Mesenchymal stem cell (in vitro differentiated cells and primary cell): Measurements from ENCODE around the gene TYROBP.

Source experiments
- DNase-seq: peaks from one replicate; pipeline ENCODE4 v3.0.0-alpha.2; 2013
- H2AFZ ChIP-seq: one replicate; pipeline ENCODE4 v1.6.1; 2013; ENCODE audit warnings: low read depth, mild to moderate bottlenecking, control low read depth, inconsistent platforms, low read length, moderate library complexity
- H2AK5ac ChIP-seq: 2 replicates; pipeline ENCODE4 v1.6.1; 2013; ENCODE audit warnings: low read length, moderate library complexity, mild to moderate bottlenecking, inconsistent platforms; ENCODE audit not compliant: severe bottlenecking
- H2BK120ac ChIP-seq: one replicate; pipeline ENCODE4 v1.6.1; 2013; ENCODE audit warnings: low read depth, mild to moderate bottlenecking, inconsistent platforms, low read length, moderate library complexity
- H2BK12ac ChIP-seq, 2 experiments: one replicate each; pipeline ENCODE4 v1.6.1; 2013; ENCODE audit warnings: inconsistent platforms in 2 of 2, low read length in 2 of 2, mild to moderate bottlenecking in 2 of 2, moderate library complexity in 2 of 2, control low read depth in 1 of 2
- H2BK15ac ChIP-seq: one replicate; pipeline ENCODE4 v1.6.1; 2013; ENCODE audit warnings: mild to moderate bottlenecking, low read depth, inconsistent platforms; ENCODE audit not compliant: poor library complexity, severe bottlenecking
- H2BK5ac ChIP-seq: 2 replicates; pipeline ENCODE4 v1.6.1; 2013; ENCODE audit warnings: low read depth, mild to moderate bottlenecking, low read length, control low read depth, inconsistent platforms; ENCODE audit not compliant: poor library complexity, severe bottlenecking
- H3K14ac ChIP-seq, 2 experiments: one replicate each; pipeline ENCODE4 v1.6.1; 2013; ENCODE audit warnings: inconsistent platforms in 2 of 2, low read length in 2 of 2, control low read depth in 1 of 2, mild to moderate bottlenecking in 1 of 2, moderate library complexity in 1 of 2
- H3K18ac ChIP-seq, 2 experiments: one replicate each; pipeline ENCODE4 v1.6.1; 2013; ENCODE audit warnings: inconsistent platforms in 2 of 2, low read length in 2 of 2, control low read depth in 1 of 2, low read depth in 1 of 2, mild to moderate bottlenecking in 1 of 2
- H3K23ac ChIP-seq, 2 experiments: one replicate each; pipeline ENCODE4 v1.6.1; 2013; ENCODE audit warnings: inconsistent platforms in 2 of 2, low read length in 2 of 2, mild to moderate bottlenecking in 2 of 2, moderate library complexity in 2 of 2, control low read depth in 1 of 2
- H3K27ac ChIP-seq: 2 replicates; pipeline ENCODE4 v1.5.1; 2013; ENCODE audit warnings: mild to moderate bottlenecking, moderate library complexity, low read length, control low read depth, inconsistent platforms; ENCODE audit not compliant: poor library complexity, severe bottlenecking
- H3K27me3 ChIP-seq, 2 experiments: 2 replicates each; pipeline versions ENCODE4 v1.6.1 to v1.7.0; 2013; ENCODE audit warnings: low read length in 2 of 2, mild to moderate bottlenecking in 2 of 2, moderate library complexity in 2 of 2, control low read depth in 1 of 2, inconsistent platforms in 1 of 2; ENCODE audit not compliant: control insufficient read depth in 1 of 2, insufficient read depth in 1 of 2
- H3K36me3 ChIP-seq, 2 experiments: 2 replicates each; pipeline versions ENCODE4 v1.6.1 to v1.7.0; 2013; ENCODE audit warnings: low read length in 2 of 2, control low read depth in 1 of 2, inconsistent platforms in 1 of 2, low read depth in 1 of 2, mild to moderate bottlenecking in 1 of 2; ENCODE audit not compliant: insufficient read depth in 2 of 2, control insufficient read depth in 1 of 2
- H3K4ac ChIP-seq, 2 experiments: one replicate each; pipeline ENCODE4 v1.6.1; 2013; ENCODE audit warnings: inconsistent platforms in 2 of 2, low read length in 2 of 2, mild to moderate bottlenecking in 2 of 2, moderate library complexity in 2 of 2, control low read depth in 1 of 2, low read depth in 1 of 2
- H3K4me1 ChIP-seq: 2 replicates; pipeline ENCODE4 v1.6.1; 2013; ENCODE audit warnings: low read depth, low read length, control low read depth; ENCODE audit not compliant: control insufficient read depth, insufficient read depth
- H3K4me2 ChIP-seq: 2 replicates; pipeline ENCODE4 v1.6.1; 2013; ENCODE audit warnings: low read length, mild to moderate bottlenecking, inconsistent platforms; ENCODE audit not compliant: poor library complexity, severe bottlenecking
- H3K4me3 ChIP-seq, 2 experiments: 2 replicates each; pipeline versions ENCODE4 v1.5.1 to v1.7.0; 2013; ENCODE audit warnings: low read length in 2 of 2, mild to moderate bottlenecking in 2 of 2, control low read depth in 1 of 2, low read depth in 1 of 2; ENCODE audit not compliant: insufficient read depth in 1 of 2
- H3K79me1 ChIP-seq: replicated peaks from 2 replicates; pipeline ENCODE4 v1.6.1; 2013; ENCODE audit warnings: mild to moderate bottlenecking, control low read depth, low read length, inconsistent platforms; ENCODE audit not compliant: poor library complexity, severe bottlenecking
- H3K9ac ChIP-seq: 2 replicates; pipeline ENCODE4 v1.7.0; 2013; ENCODE audit warnings: mild to moderate bottlenecking, low read length, moderate library complexity
- H3K9me3 ChIP-seq: 2 replicates; pipeline ENCODE4 v1.7.0; 2013; ENCODE audit warnings: mild to moderate bottlenecking, low read length; ENCODE audit not compliant: control insufficient read depth
- H4K8ac ChIP-seq: one replicate; pipeline ENCODE4 v1.6.1; 2013; ENCODE audit warnings: inconsistent platforms, mild to moderate bottlenecking, low read length, moderate library complexity
- H4K91ac ChIP-seq: one replicate; pipeline ENCODE4 v1.6.1; 2013; ENCODE audit warnings: mild to moderate bottlenecking, low read length, inconsistent platforms
- WGBS: methylation state at CpG from one replicate; pipeline ENCODE4 v1.1.7; 2013; ENCODE audit warnings: mixed read lengths; 5-methylcytosine and 5-hydroxymethylcytosine counted together

The TYROBP gene

DNA sequence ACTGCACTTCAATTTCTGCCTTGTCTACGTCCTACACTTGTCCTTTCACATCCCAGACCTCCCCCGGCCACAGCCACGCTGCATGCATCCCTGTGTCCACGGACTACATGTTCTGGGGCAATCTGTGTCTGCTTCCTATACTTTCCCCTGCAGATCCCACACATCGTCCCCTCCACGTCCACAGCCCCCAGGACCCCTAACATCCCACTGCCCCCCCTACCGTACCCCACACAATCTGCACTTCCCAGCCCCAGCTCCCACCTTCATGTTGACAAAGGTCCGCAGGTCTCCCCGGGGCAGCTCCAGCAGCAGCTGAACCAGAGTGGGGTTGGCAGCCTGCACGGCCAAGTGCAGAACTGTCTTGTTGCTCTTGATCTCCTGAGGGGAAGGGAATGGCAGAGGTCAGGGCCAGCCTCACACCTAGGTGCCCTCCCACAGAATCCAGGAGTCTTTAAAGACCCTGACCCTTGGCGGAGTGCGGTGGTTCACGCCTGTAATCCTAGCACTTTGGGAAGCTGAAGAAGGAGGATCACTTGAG lies 17.9 kb downstream of the TYROBP start:
- Histone ChIP-seq H2AK5ac (no peak overlapping the region), H3K23ac (no peak overlapping the region), H4K91ac (peak overlapping the region; percentile 50), H2BK12ac (no peak overlapping the region), H3K4me1 (no peaks in the 10 kb centered on the region), H3K79me1 (peaks cover 6% of the 10 kb centered on the region), H3K27me3 (no peaks in the 10 kb centered on the region), H3K9ac (no peak overlapping the region), H3K4me3 (no peak overlapping the region), H3K27ac (no peak overlapping the region), H3K18ac (no peak overlapping the region), H3K9me3 (no peaks in the 10 kb centered on the region), H3K4ac (no peak overlapping the region), H3K4me2 (no peak overlapping the region), H2AFZ (no peak overlapping the region), H2BK120ac (no peak overlapping the region), H3K14ac (no peak overlapping the region), H2BK15ac (no peak overlapping the region), H3K36me3 (peaks cover 52 to 72% of the 10 kb centered on the region in 2 experiments), H4K8ac (no peak overlapping the region), H2BK5ac (no peak overlapping the region)
- WGBS, result 97% methylated on average over 13 of the region's 13 CpGs
- no peak for DNase-seq

GRCh38 chr19:35889370-35890112 lies 18.6 kb downstream of the TYROBP start:
- no peak overlapping the region for H3K4me2 ChIP-seq
- peaks cover 52 to 67% of the 10 kb centered on the region in 2 experiments for H3K36me3 ChIP-seq
- no peak overlapping the region for H4K91ac ChIP-seq
- H3K23ac ChIP-seq, result no peak overlapping the region
- no peak overlapping the region for H3K9ac ChIP-seq
- no peak overlapping the region for H3K4ac ChIP-seq
- no peak overlapping the region for H2BK120ac ChIP-seq
- H4K8ac ChIP-seq, result no peak overlapping the region
- H3K27me3 ChIP-seq, result no peaks in the 10 kb centered on the region
- 97% methylated on average over 17 of the region's 18 CpGs for WGBS
- no peak overlapping the region for H3K4me3 ChIP-seq
- H2BK12ac ChIP-seq, result no peak overlapping the region
- no peak overlapping the region for H3K27ac ChIP-seq
- H3K79me1 ChIP-seq, result peaks cover 6% of the 10 kb centered on the region
- no peak overlapping the region for H2BK15ac ChIP-seq
- DNase-seq, result no peak
- H2BK5ac ChIP-seq, result no peak overlapping the region
- H3K9me3 ChIP-seq, result no peaks in the 10 kb centered on the region
- no peaks in the 10 kb centered on the region for H3K4me1 ChIP-seq
- H2AFZ ChIP-seq, result no peak overlapping the region
- no peak overlapping the region for H3K18ac ChIP-seq
- no peak overlapping the region for H2AK5ac ChIP-seq
- H3K14ac ChIP-seq, result no peak overlapping the region

DNA sequence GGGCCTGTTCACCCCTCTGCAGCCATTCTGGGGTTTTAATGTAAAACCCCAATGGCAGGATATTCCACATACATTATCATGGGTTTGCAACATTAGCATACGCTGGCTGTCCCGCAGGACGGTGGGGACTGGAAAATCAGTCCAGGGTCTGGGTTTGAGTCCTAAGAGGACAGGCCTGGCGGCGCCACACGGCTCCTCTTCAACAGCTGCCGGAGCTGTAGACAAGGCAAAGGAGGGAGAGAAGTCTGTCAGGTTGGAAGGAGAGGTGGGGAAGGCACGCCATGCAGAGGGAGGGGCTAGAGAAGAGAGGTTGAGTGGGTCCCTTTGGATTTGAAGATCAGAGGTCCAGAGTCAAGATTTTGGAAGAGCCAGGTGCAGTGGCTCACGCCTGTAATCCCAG lies 19.7 kb downstream of the TYROBP start:
- Histone ChIP-seq H2BK120ac (no peak overlapping the region), H3K9me3 (no peaks in the 10 kb centered on the region), H3K36me3 (peaks cover 46 to 57% of the 10 kb centered on the region in 2 experiments), H3K4ac (no peak overlapping the region), H2BK12ac (no peak overlapping the region), H3K4me3 (no peak overlapping the region), H3K9ac (no peak overlapping the region), H3K79me1 (peaks cover 3% of the 10 kb centered on the region), H4K8ac (no peak overlapping the region), H3K14ac (no peak overlapping the region), H3K4me1 (no peaks in the 10 kb centered on the region), H2AK5ac (no peak overlapping the region), H4K91ac (no peak overlapping the region), H3K27me3 (no peaks in the 10 kb centered on the region), H3K18ac (no peak overlapping the region), H3K27ac (no peak overlapping the region), H2BK5ac (no peak overlapping the region), H2BK15ac (no peak overlapping the region), H3K23ac (no peak overlapping the region), H3K4me2 (no peak overlapping the region), H2AFZ (no peak overlapping the region)
- WGBS, result 99% methylated on average over 9 of the region's 9 CpGs
- DNase-seq, result no peak

DNA sequence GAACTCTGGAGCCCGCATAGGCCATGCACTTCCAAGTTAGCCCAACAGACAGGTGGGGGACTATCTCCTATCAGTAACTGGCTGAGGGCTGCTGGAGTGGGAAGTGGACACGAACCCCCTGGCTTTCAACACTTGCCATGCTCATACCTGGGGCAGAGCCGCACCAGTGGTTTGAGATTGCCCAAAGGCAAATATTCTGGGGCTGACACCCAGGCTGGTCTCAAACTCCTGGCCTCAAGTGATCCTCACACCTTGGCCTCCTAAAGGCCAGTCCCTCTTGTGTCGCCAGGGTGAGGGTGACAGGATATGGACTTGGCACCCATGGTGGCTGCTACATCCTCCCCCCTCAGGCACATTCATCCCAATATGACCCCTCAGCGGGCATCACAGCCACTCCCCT lies 20.9 kb downstream of the TYROBP start:
- no peak overlapping the region for H2BK120ac ChIP-seq
- no peak overlapping the region for H4K91ac ChIP-seq
- no peak overlapping the region for H2BK12ac ChIP-seq
- peaks cover 43 to 46% of the 10 kb centered on the region in 2 experiments for H3K36me3 ChIP-seq
- no peak overlapping the region for H3K14ac ChIP-seq
- 100% methylated on average over 5 of the region's 5 CpGs for WGBS
- H2AK5ac ChIP-seq, result no peak overlapping the region
- H2AFZ ChIP-seq, result no peak overlapping the region
- H2BK15ac ChIP-seq, result no peak overlapping the region
- H3K27ac ChIP-seq, result no peak overlapping the region
- no peak overlapping the region for H3K4me2 ChIP-seq
- no peak overlapping the region for H3K9ac ChIP-seq
- H4K8ac ChIP-seq, result no peak overlapping the region
- H3K79me1 ChIP-seq, result peaks cover 3% of the 10 kb centered on the region
- no peak overlapping the region for H3K4me3 ChIP-seq
- H3K27me3 ChIP-seq, result no peaks in the 10 kb centered on the region
- H3K9me3 ChIP-seq, result no peaks in the 10 kb centered on the region
- H3K4ac ChIP-seq, result no peak overlapping the region
- no peak overlapping the region for H2BK5ac ChIP-seq
- H3K4me1 ChIP-seq, result no peaks in the 10 kb centered on the region
- no peak overlapping the region for H3K23ac ChIP-seq
- H3K18ac ChIP-seq, result no peak overlapping the region
- no peak for DNase-seq
